Mesendoderm (in vitro differentiated cells): ENCODE measurements around the gene COL4A2.

Experiments
- DNase-seq: peaks from one replicate; pipeline ENCODE4 v3.0.0; 2013
- H2AK5ac ChIP-seq: 2 replicates; pipeline ENCODE4 v1.6.1; 2013; ENCODE audit warnings: low read length, inconsistent platforms
- H2BK120ac ChIP-seq: 2 replicates; pipeline ENCODE4 v1.6.1; 2013; ENCODE audit warnings: low read depth, mild to moderate bottlenecking, low read length, moderate library complexity, mixed read lengths
- H2BK15ac ChIP-seq: replicated peaks from 2 replicates; pipeline ENCODE4 v1.6.1; 2013; ENCODE audit warnings: low read depth, mild to moderate bottlenecking, moderate library complexity
- H2BK5ac ChIP-seq: 2 replicates; pipeline ENCODE4 v1.6.1; 2013; ENCODE audit warnings: low read length, inconsistent platforms
- H3K18ac ChIP-seq: 2 replicates; pipeline ENCODE4 v1.6.1; 2013; ENCODE audit warnings: mild to moderate bottlenecking, low read length, mixed read lengths
- H3K23ac ChIP-seq: one replicate; pipeline ENCODE4 v1.6.1; 2013; ENCODE audit warnings: low read length
- H3K27ac ChIP-seq: 2 replicates; pipeline ENCODE4 v1.5.1; 2013; ENCODE audit warnings: low read depth, mild to moderate bottlenecking, inconsistent platforms, low read length, moderate library complexity
- H3K27me3 ChIP-seq: 2 replicates; pipeline ENCODE4 v1.6.1; 2013; ENCODE audit warnings: low read length, control low read depth, mild to moderate bottlenecking, inconsistent platforms; ENCODE audit not compliant: insufficient read depth, poor library complexity
- H3K36me3 ChIP-seq: 2 replicates; pipeline ENCODE4 v1.6.1; 2013; ENCODE audit warnings: low read length, inconsistent platforms; ENCODE audit not compliant: control insufficient read depth, insufficient read depth
- H3K4ac ChIP-seq: one replicate; pipeline ENCODE4 v1.6.1; 2013; ENCODE audit warnings: low read depth, mild to moderate bottlenecking, low read length, moderate library complexity
- H3K4me1 ChIP-seq: 2 replicates; pipeline ENCODE4 v1.6.1; 2013; ENCODE audit warnings: low read depth, low read length, inconsistent platforms; ENCODE audit not compliant: control insufficient read depth
- H3K4me2 ChIP-seq: 2 replicates; pipeline ENCODE4 v1.6.1; 2013; ENCODE audit warnings: low read length
- H3K4me3 ChIP-seq: 2 replicates; pipeline ENCODE4 v1.5.1; 2013; ENCODE audit warnings: mild to moderate bottlenecking, low read length
- H3K56ac ChIP-seq: one replicate; pipeline ENCODE4 v1.6.1; 2013; ENCODE audit warnings: low read length
- H3K79me1 ChIP-seq: 2 replicates; pipeline ENCODE4 v1.6.1; 2013; ENCODE audit warnings: low read length, inconsistent platforms
- H3K79me2 ChIP-seq: 2 replicates; pipeline ENCODE4 v1.6.1; 2013; ENCODE audit warnings: mild to moderate bottlenecking, low read length; ENCODE audit not compliant: control insufficient read depth, insufficient read depth
- H3K9ac ChIP-seq: 2 replicates; pipeline ENCODE4 v1.6.1; 2013; ENCODE audit warnings: low read length, inconsistent platforms
- H4K5ac ChIP-seq: one replicate; pipeline ENCODE4 v1.6.1; 2013; ENCODE audit warnings: low read length
- H4K8ac ChIP-seq: one replicate; pipeline ENCODE4 v1.6.1; 2013; ENCODE audit warnings: low read depth, mild to moderate bottlenecking, control low read depth, low read length, moderate library complexity
- WGBS: extraction: QIAGEN DNeasy Blood & Tissue Kit; methylation state at CpG from one replicate; pipeline ENCODE4 v1.1.7; 2013; ENCODE audit warnings: low lambda C conversion rate, missing lambda C conversion rate; ENCODE audit not compliant: insufficient coverage; ENCODE audit errors: extremely low coverage; 5-methylcytosine and 5-hydroxymethylcytosine counted together

COL4A2 gene

DNA sequence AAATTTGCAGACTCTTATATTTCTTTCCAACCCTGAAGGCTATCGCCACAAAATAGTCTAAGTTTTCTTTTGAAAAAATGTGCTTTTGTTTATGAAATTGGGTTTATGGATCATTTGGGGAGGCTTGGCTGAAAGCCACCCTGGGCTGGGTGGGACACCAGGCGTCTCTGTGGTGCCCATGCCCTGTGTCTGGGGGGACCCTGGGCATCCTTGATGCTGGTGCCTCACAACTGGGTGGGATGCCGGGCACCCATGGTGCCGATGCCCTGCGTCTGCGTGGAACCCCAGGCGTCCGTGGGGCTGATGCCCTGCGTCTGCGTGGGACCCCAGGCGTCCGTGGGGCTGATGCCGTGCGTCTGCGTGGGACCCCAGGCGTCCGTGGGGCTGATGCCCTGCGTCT lies 149.5 kb downstream of the COL4A2 start:
- Histone ChIP-seq H3K9ac (no peak overlapping the region), H3K56ac (no peak overlapping the region), H3K27me3 (no peaks in the 10 kb centered on the region), H2BK5ac (no peak overlapping the region), H3K27ac (no peak overlapping the region), H3K23ac (no peak overlapping the region), H3K36me3 (peaks cover 4% of the 10 kb centered on the region), H4K8ac (no peak overlapping the region), H2BK15ac (no peak overlapping the region), H3K4ac (no peak overlapping the region), H3K79me2 (no peaks in the 10 kb centered on the region), H2AK5ac (no peak overlapping the region), H3K4me3 (no peak overlapping the region), H4K5ac (no peak overlapping the region), H3K79me1 (no peaks in the 10 kb centered on the region), H3K4me1 (no peaks in the 10 kb centered on the region), H3K18ac (peak overlapping the region; percentile 15), H3K4me2 (no peak overlapping the region), H2BK120ac (no peak overlapping the region)
- no peak for DNase-seq
- WGBS = no CpG with 5 or more reads among the region's 18 CpGs

DNA sequence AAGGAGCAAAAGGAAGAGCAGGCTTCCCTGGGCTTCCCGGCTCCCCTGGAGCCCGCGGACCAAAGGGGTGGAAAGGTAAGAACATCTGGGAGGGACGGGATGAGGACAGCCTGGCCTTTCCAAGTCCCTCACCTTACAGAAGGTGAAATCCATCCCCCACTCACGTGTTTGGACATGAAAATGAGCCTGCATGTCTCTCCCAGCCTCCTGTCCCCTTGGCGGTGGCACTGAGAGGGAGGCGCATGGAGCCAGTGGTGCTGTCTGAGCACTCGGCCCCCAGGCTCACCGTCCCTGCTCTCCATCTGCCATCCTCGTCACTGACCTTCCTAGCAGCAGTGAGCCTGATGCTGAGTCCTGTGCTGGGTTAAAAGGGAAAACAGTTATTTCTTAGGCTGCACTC lies 150.3 kb downstream of the COL4A2 start:
- Histone ChIP-seq H4K8ac (no peak overlapping the region), H2BK15ac (no peak overlapping the region), H2BK5ac (no peak overlapping the region), H3K79me1 (no peaks in the 10 kb centered on the region), H3K79me2 (no peaks in the 10 kb centered on the region), H3K27me3 (no peaks in the 10 kb centered on the region), H3K4me3 (no peak overlapping the region), H3K4me2 (no peak overlapping the region), H2AK5ac (no peak overlapping the region), H3K9ac (no peak overlapping the region), H3K27ac (no peak overlapping the region), H2BK120ac (no peak overlapping the region), H3K56ac (no peak overlapping the region), H4K5ac (no peak overlapping the region), H3K4ac (no peak overlapping the region), H3K4me1 (no peaks in the 10 kb centered on the region), H3K23ac (no peak overlapping the region), H3K18ac (no peak overlapping the region), H3K36me3 (peaks cover 4% of the 10 kb centered on the region)
- WGBS = no CpG with 5 or more reads among the region's 10 CpGs
- DNase-seq = no peak

DNA sequence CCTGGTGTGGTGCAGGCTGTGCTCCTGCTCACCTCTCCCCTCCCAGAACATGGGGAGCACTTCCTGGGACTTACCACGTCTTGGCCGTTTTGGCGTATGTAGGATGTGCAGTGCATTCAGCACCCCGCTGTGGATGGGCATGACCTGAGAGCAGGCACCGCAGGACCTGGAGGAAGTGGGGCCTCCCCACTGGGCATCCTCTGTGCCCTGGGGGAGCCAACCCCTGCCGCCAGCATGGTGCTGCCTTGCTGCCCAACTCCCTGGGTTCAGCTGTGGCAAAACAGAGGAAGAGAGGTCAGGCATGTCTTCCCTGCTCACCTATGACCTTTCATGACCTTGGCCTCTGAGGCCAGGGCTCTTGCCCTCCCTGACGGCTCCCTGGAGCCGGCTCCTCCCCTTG lies 150.9 kb downstream of the COL4A2 start:
- Histone ChIP-seq H3K23ac (no peak overlapping the region), H2BK15ac (no peak overlapping the region), H2BK5ac (no peak overlapping the region), H3K27me3 (no peaks in the 10 kb centered on the region), H2AK5ac (no peak overlapping the region), H4K5ac (no peak overlapping the region), H3K4me2 (no peak overlapping the region), H3K9ac (no peak overlapping the region), H3K79me1 (no peaks in the 10 kb centered on the region), H3K56ac (no peak overlapping the region), H3K4me1 (no peaks in the 10 kb centered on the region), H3K36me3 (peaks cover 7% of the 10 kb centered on the region), H3K27ac (no peak overlapping the region), H3K4ac (no peak overlapping the region), H4K8ac (no peak overlapping the region), H3K18ac (no peak overlapping the region), H3K79me2 (no peaks in the 10 kb centered on the region), H3K4me3 (no peak overlapping the region), H2BK120ac (no peak overlapping the region)
- WGBS = no CpG with 5 or more reads among the region's 8 CpGs
- no peak for DNase-seq

DNA sequence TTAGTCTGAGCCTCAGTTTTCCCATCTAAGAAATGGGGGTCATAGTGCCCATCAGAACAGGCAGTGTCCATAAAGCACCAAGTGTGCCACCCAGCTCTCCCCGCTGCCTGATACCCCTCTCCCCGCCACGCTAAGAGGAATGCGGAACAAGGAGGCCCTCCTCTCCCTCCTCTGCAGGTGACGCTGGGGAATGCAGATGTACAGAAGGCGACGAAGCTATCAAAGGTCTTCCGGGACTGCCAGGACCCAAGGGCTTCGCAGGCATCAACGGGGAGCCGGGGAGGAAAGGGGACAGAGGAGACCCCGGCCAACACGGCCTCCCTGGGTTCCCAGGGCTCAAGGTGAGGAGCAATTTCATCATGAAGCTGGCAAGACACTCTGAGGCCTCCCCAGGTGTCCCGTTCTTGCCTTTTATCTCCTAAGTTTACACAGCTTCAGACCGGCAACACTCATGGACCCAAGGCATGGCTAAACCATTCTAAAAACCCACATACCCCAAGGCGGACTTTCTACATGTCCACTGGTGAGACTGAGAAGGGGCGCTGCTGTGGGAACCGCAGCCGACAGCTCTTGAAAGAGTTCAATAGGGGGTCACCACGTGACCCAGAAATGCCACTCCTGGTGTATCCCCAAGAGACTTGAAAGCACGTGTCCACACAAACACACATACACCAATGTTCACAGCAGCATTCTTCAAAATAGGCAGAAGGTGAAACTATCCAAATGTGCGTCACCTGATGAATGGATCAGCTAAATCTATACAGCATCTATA lies 151.7 kb downstream of the COL4A2 start:
- no peak overlapping the region for H4K8ac ChIP-seq
- no CpG with 5 or more reads among the region's 22 CpGs for WGBS
- H3K27me3 ChIP-seq = no peaks in the 10 kb centered on the region
- no peak overlapping the region for H2BK15ac ChIP-seq
- H3K23ac ChIP-seq = no peak overlapping the region
- H3K4ac ChIP-seq = no peak overlapping the region
- no peak for DNase-seq
- H3K4me3 ChIP-seq = no peak overlapping the region
- peaks cover 7% of the 10 kb centered on the region for H3K36me3 ChIP-seq
- no peak overlapping the region for H2BK120ac ChIP-seq
- no peak overlapping the region for H3K4me2 ChIP-seq
- H2BK5ac ChIP-seq = no peak overlapping the region
- no peaks in the 10 kb centered on the region for H3K79me2 ChIP-seq
- H3K18ac ChIP-seq = no peak overlapping the region
- H4K5ac ChIP-seq = no peak overlapping the region
- H3K56ac ChIP-seq = no peak overlapping the region
- H3K9ac ChIP-seq = no peak overlapping the region
- no peaks in the 10 kb centered on the region for H3K4me1 ChIP-seq
- no peaks in the 10 kb centered on the region for H3K79me1 ChIP-seq
- H3K27ac ChIP-seq = no peak overlapping the region
- H2AK5ac ChIP-seq = no peak overlapping the region

DNA sequence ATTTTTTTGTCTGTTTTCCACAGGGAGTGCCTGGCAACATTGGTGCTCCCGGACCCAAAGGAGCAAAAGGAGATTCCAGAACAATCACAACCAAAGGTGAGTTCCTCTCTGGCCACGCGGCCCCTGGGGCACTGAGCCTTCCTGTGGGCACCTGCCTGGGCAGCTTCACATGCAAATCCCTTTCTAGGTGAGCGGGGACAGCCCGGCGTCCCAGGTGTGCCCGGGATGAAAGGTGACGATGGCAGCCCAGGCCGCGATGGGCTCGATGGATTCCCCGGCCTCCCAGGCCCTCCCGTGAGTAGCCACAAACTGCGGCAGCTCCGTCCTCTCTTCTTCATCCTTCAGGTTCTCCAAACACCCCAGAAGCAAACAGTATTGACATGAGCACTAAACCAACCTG lies 155.0 kb downstream of the COL4A2 start:
- H3K18ac ChIP-seq = no peak overlapping the region
- no peak overlapping the region for H3K27ac ChIP-seq
- no peaks in the 10 kb centered on the region for H3K4me1 ChIP-seq
- H3K4me2 ChIP-seq = no peak overlapping the region
- H3K27me3 ChIP-seq = no peaks in the 10 kb centered on the region
- no peak overlapping the region for H3K4me3 ChIP-seq
- no peak overlapping the region for H3K9ac ChIP-seq
- no peak overlapping the region for H3K4ac ChIP-seq
- H3K79me2 ChIP-seq = no peaks in the 10 kb centered on the region
- no peak overlapping the region for H4K5ac ChIP-seq
- no peak overlapping the region for H3K23ac ChIP-seq
- H4K8ac ChIP-seq = no peak overlapping the region
- H2BK15ac ChIP-seq = no peak overlapping the region
- H2AK5ac ChIP-seq = no peak overlapping the region
- H2BK120ac ChIP-seq = no peak overlapping the region
- H3K36me3 ChIP-seq = peaks cover 9% of the 10 kb centered on the region
- no peaks in the 10 kb centered on the region for H3K79me1 ChIP-seq
- H2BK5ac ChIP-seq = no peak overlapping the region
- no peak overlapping the region for H3K56ac ChIP-seq
- no peak for DNase-seq
- no CpG with 5 or more reads among the region's 15 CpGs for WGBS

DNA sequence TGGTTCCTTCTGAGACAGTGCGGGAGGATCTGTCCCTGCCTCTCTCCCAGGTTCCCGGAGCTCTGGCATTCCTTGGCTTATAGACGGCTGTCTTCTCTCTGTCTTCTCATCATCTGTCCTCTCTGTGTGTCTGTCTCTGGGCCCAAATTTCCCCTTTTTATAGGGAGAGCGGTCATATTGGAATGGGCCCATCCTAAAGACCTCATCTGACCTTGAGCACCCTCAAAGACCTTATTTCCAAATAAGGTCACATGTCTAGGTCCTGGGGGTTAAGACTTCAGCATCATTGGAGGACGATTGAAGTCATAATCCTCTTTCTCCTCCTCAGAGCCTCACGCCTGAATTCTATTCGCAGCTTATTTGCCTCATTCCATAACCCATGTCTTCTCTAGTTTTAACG lies 156.1 kb downstream of the COL4A2 start:
- Histone ChIP-seq H4K8ac (no peak overlapping the region), H2BK120ac (no peak overlapping the region), H3K36me3 (peaks cover 11% of the 10 kb centered on the region), H3K23ac (no peak overlapping the region), H3K4me2 (no peak overlapping the region), H3K4me1 (no peaks in the 10 kb centered on the region), H3K56ac (no peak overlapping the region), H3K79me2 (no peaks in the 10 kb centered on the region), H2AK5ac (no peak overlapping the region), H3K79me1 (no peaks in the 10 kb centered on the region), H3K27me3 (no peaks in the 10 kb centered on the region), H3K18ac (no peak overlapping the region), H3K4me3 (no peak overlapping the region), H2BK15ac (no peak overlapping the region), H3K27ac (no peak overlapping the region), H3K4ac (no peak overlapping the region), H2BK5ac (no peak overlapping the region), H4K5ac (no peak overlapping the region), H3K9ac (no peak overlapping the region)
- DNase-seq = no peak
- WGBS = no CpG with 5 or more reads among the region's 8 CpGs
